SU-DHL-6 (cell line): ENCODE measurements around the gene DEPDC4.
"Not testable (repeated sequence)": the region's sequence is repeated elsewhere in the genome, so short reads cannot be mapped to it uniquely, and the experiment has no call there.

Experiments
- EZH2phosphoT487 ChIP-seq: fragments of 200-600 bp; sonication (generic), shearing (Covaris generic); conservative IDR thresholded peaks from 2 replicates; pipeline ENCODE4 v1.6.1; 2018; ENCODE audit warnings: mild to moderate bottlenecking, antibody characterized with exemption, low read length, moderate library complexity, mixed read lengths
- TF ChIP-seq, protein P1 (sequence below): fragments of 200-600 bp; sonication (generic); IDR thresholded peaks from one replicate; pipeline ENCODE4 v1.5.1; 2017; ENCODE audit warnings: antibody characterized with exemption, mild to moderate bottlenecking, low read length, moderate library complexity; ENCODE audit not compliant: insufficient read depth, poor library complexity, severe bottlenecking

DNA sequence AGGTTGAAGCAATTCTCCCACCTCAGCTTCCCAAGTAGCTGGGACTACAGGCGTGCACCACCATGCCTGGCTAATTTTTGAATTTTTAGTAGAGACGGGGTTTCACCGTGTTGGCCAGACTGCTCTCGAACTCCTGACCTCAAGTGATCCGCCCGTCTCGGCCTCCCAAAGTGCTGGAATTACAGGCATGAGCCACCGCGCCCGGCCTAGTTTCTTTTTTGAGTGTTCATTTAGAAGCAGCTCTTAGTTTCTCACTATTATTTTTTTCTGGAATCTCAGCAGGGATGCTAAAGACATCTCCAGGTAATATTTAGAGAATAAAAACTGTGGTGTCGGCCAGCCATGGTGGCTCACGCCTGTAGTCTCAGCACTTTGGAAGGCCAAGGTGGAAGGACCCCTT lies 17.7 kb upstream of the DEPDC4 start:
- TF ChIP-seq, protein P1, sequence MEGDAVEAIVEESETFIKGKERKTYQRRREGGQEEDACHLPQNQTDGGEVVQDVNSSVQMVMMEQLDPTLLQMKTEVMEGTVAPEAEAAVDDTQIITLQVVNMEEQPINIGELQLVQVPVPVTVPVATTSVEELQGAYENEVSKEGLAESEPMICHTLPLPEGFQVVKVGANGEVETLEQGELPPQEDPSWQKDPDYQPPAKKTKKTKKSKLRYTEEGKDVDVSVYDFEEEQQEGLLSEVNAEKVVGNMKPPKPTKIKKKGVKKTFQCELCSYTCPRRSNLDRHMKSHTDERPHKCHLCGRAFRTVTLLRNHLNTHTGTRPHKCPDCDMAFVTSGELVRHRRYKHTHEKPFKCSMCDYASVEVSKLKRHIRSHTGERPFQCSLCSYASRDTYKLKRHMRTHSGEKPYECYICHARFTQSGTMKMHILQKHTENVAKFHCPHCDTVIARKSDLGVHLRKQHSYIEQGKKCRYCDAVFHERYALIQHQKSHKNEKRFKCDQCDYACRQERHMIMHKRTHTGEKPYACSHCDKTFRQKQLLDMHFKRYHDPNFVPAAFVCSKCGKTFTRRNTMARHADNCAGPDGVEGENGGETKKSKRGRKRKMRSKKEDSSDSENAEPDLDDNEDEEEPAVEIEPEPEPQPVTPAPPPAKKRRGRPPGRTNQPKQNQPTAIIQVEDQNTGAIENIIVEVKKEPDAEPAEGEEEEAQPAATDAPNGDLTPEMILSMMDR: not testable (repeated sequence)
- not testable (repeated sequence) for TF ChIP-seq EZH2phosphoT487
